Transverse colon (tissue), 4 donors: ENCODE results near the gene MRPL18.

Experiments
- CTCF ChIP-seq, 5 experiments: fragments of 200-600 bp in 3 of 5; fragments of 450-650 bp in 2 of 5; sonication (generic) in 3 of 5; IDR thresholded peaks; 1 replicate in 2 of 5; 2 replicates in 3 of 5; pipeline ENCODE4 v1.5.1; 2016 to 2017; ENCODE audit warnings: antibody characterized with exemption in 5 of 5, inconsistent platforms in 3 of 5, mild to moderate bottlenecking in 2 of 5, moderate library complexity in 1 of 5
- POLR2A ChIP-seq: fragments of 450-650 bp; IDR thresholded peaks from one replicate; pipeline ENCODE4 v1.6.1; 2016; ENCODE audit warnings: antibody characterized with exemption, mild to moderate bottlenecking, moderate library complexity
- POLR2AphosphoS5 ChIP-seq, 3 donors: sonication (generic); formaldehyde crosslinking; IDR thresholded peaks; one replicate each; pipeline ENCODE4 v1.6.1; 2016; ENCODE audit warnings: antibody characterized with exemption in 3 of 3

- TF ChIP-seq POLR2A: no peak
- no peak for TF ChIP-seq CTCF (IDR thresholded peaks at IDR 0.05)
- TF ChIP-seq POLR2AphosphoS5 (IDR thresholded peaks at IDR 0.05): no peak
Observed at GRCh38 chr6:159761129-159761872, 29.0 kb upstream of the MRPL18 start.
